Measurements from ENCODE around the gene RAB18. TPM values are rescaled to one million over a fixed set of nuclear protein-coding genes. Genes with fewer than 3 reads are reported as not detected.
"Not testable (repeated sequence)": the region's sequence is repeated elsewhere in the genome, so short reads cannot be mapped to it uniquely, and the experiment has no call there.

RAB18 gene
- total RNA-seq, 1 experiment from 2014 or later: 65.5 TPM

- DNase-seq (ENCODE audit: low spot score): no peak
- in situ Hi-C loops (cut with HindIII; ENCODE audit: low sequenced_read_pairs): no loop called here
Observed at GRCh38 chr10:27537787-27538186, 33.7 kb downstream of the RAB18 start.

GRCh38 chr10:27540672-27541071 lies 36.6 kb downstream of the RAB18 start:
- no peak for DNase-seq (ENCODE audit: low spot score)
- in situ Hi-C loops (cut with HindIII; ENCODE audit: low sequenced_read_pairs): no loop called here

- DNase-seq (ENCODE audit: low spot score): no peak
- in situ Hi-C loops (cut with HindIII; ENCODE audit: low sequenced_read_pairs): no loop called here
Observed at GRCh38 chr10:27541796-27542729, 38.0 kb downstream of the RAB18 start.

- DNase-seq (ENCODE audit: low spot score): no peak
- in situ Hi-C loops (cut with HindIII; ENCODE audit: low sequenced_read_pairs): no loop called here
Observed at GRCh38 chr10:27542812-27543211, 38.7 kb downstream of the RAB18 start.

GRCh38 chr10:27547047-27547446 lies 42.9 kb downstream of the RAB18 start:
- in situ Hi-C loops (cut with HindIII; ENCODE audit: low sequenced_read_pairs): no loop called here
- no peak for DNase-seq (ENCODE audit: low spot score)

GRCh38 chr10:27547482-27547881 lies 43.4 kb downstream of the RAB18 start:
- in situ Hi-C loops (cut with HindIII; ENCODE audit: low sequenced_read_pairs): no loop called here
- no peak for DNase-seq (ENCODE audit: low spot score)

- DNase-seq (ENCODE audit: low spot score): no peak
- in situ Hi-C loops (cut with HindIII; ENCODE audit: low sequenced_read_pairs): no loop called here
Observed at GRCh38 chr10:27550823-27551222, 46.7 kb downstream of the RAB18 start.

- peak; percentile 50 for DNase-seq (ENCODE audit: low spot score)
- in situ Hi-C loops (cut with HindIII; ENCODE audit: low sequenced_read_pairs): no loop called here
Observed at GRCh38 chr10:27558612-27559020, 54.5 kb downstream of the RAB18 start.

GRCh38 chr10:27561334-27561733 lies 57.2 kb downstream of the RAB18 start:
- in situ Hi-C loops (cut with HindIII; ENCODE audit: low sequenced_read_pairs): no loop called here

GRCh38 chr10:27564398-27564797 lies 60.3 kb downstream of the RAB18 start:
- no peak for DNase-seq (ENCODE audit: low spot score)
- in situ Hi-C loops (cut with HindIII; ENCODE audit: low sequenced_read_pairs): no loop called here

More at GRCh38 chr10:27561334-27561733, 57.2 kb downstream of the RAB18 start:
- DNase-seq (ENCODE audit: low spot score): no peak

- no peak for DNase-seq (ENCODE audit: low spot score)
- in situ Hi-C loops (cut with HindIII; ENCODE audit: low sequenced_read_pairs): no loop called here
Observed at GRCh38 chr10:27564880-27565279, 60.8 kb downstream of the RAB18 start.

- in situ Hi-C loops (cut with HindIII; ENCODE audit: low sequenced_read_pairs): no loop called here
Observed at GRCh38 chr10:27568196-27569175, 64.4 kb downstream of the RAB18 start.

GRCh38 chr10:27569946-27570345 lies 65.8 kb downstream of the RAB18 start:
- in situ Hi-C loops (cut with HindIII; ENCODE audit: low sequenced_read_pairs): no loop called here

More at GRCh38 chr10:27568196-27569175, 64.4 kb downstream of the RAB18 start:
- no peak for DNase-seq (ENCODE audit: low spot score)

GRCh38 chr10:27577038-27577437 lies 72.9 kb downstream of the RAB18 start:
- DNase-seq (ENCODE audit: low spot score); in situ Hi-C loops (cut with HindIII; ENCODE audit: low sequenced_read_pairs): not testable (repeated sequence)

More at GRCh38 chr10:27569946-27570345, 65.8 kb downstream of the RAB18 start:
- DNase-seq (ENCODE audit: low spot score): no peak

- DNase-seq (ENCODE audit: low spot score): peak; percentile 1
- in situ Hi-C loops (cut with HindIII; ENCODE audit: low sequenced_read_pairs): no loop called here
Observed at GRCh38 chr10:27578316-27578715, 74.2 kb downstream of the RAB18 start.

- no peak for DNase-seq (ENCODE audit: low spot score)
- in situ Hi-C loops (cut with HindIII; ENCODE audit: low sequenced_read_pairs): no loop called here
Observed at GRCh38 chr10:27581225-27581624, 77.1 kb downstream of the RAB18 start.

GRCh38 chr10:27584302-27584701 lies 80.2 kb downstream of the RAB18 start:
- no peak for DNase-seq (ENCODE audit: low spot score)
- in situ Hi-C loops (cut with HindIII; ENCODE audit: low sequenced_read_pairs): no loop called here

Data from G401 (cell line).